Kidney tubule cell (primary cell): Measurements from ENCODE around the gene LIX1.
"Not testable (repeated sequence)": the region's sequence is repeated elsewhere in the genome, so short reads cannot be mapped to it uniquely, and the experiment has no call there.

ENCODE experiments used
- DNase-seq: peaks from one replicate; pipeline ENCODE4 v3.0.0-alpha.2; 2018; ENCODE audit warnings: low spot score

The LIX1 gene

DNA sequence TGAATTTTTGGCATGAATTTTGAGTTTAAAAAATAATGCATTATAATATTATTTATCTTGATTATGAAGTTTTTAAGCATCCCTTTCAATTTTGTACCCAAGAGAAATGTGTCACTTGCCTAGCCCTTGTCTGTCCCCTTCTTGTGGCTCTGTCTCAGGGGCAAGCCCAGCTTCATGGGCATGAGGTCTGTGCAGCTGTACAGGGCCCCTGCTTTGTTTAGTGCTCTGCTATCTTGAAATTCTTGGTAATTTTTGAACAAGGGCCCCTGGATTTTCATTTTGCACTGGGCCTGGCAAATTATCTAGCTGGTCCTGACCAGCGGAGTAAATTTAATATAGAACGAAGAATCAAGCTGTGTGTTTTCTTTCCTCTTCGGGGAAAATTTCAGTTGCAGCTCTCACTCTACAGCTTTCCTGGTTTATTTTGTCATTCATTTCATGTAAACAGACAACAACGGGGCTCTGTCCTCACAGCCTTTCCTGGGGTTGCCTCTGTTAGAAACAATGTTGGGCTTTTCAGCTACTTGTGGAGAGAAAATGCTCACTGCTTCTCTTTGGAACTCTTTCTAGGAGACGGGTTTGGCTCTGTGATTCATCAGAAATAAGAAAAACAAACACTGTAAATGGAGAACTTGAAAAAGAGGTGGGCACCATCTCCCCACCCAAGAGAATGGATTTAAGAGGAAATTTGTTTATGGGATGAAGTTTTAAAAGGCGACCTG is 41.1 kb downstream of the LIX1 start:
- no peak for DNase-seq

GRCh38 chr5:97100476-97100875 is 41.9 kb downstream of the LIX1 start:
- DNase-seq, result peak; percentile 50

DNA sequence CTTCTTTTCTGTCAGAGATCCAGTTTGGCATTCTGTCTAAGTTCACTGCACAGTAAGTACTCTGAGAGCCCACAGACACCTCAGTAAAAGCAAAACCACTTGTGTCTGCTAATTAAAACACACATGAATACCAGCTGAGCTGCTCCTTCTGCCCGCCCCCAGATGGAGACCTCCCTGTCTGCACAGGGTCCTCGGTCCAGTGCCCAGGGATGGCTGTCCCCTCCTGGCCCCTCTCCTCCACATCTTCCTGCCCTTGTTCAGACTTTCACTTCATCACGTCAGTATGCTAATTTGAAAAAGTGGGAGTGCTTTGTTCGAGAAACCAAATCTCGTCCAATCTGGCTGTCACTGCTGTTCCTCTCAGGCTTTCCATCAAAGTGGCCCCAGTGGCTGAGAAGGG is 43.5 kb downstream of the LIX1 start:
- peak; percentile 14 for DNase-seq

- no peak for DNase-seq
These were observed 44.8 kb downstream of the LIX1 start for GRCh38 chr5:97097326-97098230.

DNA sequence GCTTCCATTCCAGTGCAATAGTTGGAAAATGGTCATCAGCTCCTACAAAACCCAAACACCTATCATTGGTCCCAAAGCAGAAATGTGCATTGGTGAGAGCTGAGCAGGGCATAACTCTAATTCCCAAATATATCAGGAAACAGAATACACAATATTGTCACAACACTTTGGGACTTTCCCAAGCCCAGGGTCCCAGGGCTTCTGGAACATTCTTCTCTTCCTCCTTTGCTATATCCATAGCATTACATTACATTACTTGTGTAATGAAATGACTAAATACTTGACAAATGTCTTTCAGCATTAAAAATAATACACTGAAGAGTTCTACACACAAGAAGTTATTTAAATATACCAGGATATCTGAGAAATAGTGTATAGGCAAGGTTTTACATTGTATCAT is 45.6 kb downstream of the LIX1 start:
- DNase-seq, result no peak

DNA sequence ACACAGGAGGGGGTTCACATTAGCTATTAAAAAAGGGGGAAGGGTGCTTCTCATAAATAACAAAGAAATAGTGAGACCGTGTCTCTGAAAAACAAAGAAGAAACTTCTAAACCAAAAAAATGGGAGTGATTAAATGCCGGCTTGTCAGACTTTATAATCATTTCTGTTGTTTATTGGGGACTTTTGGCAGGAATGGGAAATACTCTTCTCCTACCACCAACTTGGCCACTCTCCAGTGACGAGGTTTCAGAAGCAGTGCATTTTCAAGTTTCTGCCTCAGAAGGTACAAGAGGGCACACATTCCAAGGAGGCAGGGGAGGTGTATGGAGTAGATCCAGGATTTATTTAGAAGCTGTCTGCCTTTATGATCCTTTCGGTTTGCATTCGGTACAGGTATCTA is 46.2 kb downstream of the LIX1 start:
- DNase-seq, result peak; percentile 39

- DNase-seq, result no peak
These were observed 47.1 kb downstream of the LIX1 start for GRCh38 chr5:97095318-97095732.

DNA sequence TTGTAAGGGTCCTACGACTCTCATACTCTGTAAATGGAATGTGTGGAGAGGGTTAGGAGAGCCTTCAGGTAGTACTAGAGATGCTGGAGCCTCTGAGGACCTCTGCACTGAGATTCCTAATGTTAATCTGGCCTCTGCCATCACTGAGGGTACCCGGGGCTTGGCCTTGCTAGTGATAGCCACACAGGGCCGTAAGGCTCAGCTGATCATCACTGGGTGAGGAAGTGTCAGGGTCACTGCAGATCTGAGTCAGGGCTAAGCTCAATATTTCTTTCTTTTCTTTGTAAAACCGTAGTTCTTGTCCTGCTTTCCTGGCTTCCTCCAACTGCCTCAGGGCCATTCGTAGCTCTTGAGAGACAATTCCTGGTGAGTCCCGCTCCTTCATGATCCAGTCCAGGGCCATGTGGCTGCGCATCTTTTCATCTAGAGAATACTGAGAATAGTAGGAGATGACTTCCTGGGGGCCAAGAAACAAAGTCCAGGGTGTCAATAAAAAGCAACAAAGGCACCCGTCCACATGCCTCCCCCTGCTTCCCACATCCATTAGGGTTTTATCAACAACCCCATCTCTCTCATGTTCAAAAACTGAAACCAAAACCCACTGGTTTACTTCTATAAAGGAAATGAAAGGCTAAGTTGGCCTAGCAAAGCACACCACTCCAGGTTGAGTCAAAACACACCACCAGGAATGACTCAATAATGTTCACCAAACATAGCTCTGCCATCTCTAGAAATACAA is 47.7 kb downstream of the LIX1 start:
- DNase-seq, result peak; percentile 24

GRCh38 chr5:97093193-97093592 is 49.2 kb downstream of the LIX1 start:
- no peak for DNase-seq

DNA sequence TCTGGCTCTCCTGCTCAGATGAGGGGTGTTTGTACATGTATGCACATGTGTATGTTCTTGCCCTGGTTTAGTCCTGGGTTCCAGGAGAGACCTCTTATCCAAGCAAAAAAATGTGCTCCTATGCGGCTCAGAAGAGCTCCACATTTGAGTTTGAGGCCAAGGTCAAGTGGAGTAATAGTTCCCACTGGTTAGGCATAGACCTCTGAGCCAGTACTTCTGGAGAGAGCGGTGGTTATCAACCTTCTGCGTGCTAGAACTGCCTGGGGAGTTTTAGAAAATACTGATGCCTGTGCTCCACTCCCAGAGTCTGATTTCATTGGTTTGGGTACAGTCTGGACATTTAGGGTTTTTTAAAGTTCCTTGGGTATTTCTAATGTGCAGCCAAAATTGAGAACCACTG is 51.5 kb downstream of the LIX1 start:
- DNase-seq, result no peak

GRCh38 chr5:97089149-97089801 is 53.1 kb downstream of the LIX1 start:
- DNase-seq, result peak; percentile 32

DNA sequence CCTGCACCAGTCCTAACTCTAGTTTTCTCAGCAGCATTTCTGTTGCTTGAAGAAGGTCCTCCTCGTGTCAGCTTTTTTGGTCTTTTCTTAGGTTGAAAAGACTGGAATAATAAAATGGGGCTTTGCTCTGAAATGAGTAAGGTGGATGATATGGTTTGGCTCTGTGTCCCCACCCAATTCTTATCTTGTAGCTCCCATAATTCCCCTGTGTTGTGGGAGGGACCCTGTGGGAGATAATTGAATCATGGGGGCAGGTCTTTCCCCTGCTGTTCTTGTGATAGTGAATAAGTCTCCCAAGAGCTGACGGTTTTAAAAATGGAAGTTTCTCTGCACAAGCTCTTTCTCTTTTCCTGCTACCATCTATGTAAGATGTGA is 53.6 kb downstream of the LIX1 start:
- DNase-seq, result no peak

DNA sequence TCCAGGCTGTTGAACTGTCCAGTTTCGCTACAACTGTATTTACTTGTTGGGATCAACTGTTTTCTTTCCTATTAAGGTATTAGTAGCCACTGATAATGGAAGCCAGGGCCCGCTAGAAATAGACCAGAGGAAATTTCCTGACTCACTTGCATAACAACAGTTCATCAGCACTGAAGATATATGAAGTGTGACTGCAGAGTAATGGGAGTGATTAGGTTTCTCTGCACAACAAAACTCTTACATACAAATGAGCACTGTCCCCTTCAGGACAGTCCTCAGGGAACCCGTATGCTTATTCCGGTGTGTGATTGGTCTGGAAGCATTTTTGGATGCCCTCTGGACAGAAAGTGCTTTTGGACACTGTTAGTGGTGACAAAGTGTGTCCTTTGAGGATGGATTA is 55.3 kb downstream of the LIX1 start:
- no peak for DNase-seq

DNA sequence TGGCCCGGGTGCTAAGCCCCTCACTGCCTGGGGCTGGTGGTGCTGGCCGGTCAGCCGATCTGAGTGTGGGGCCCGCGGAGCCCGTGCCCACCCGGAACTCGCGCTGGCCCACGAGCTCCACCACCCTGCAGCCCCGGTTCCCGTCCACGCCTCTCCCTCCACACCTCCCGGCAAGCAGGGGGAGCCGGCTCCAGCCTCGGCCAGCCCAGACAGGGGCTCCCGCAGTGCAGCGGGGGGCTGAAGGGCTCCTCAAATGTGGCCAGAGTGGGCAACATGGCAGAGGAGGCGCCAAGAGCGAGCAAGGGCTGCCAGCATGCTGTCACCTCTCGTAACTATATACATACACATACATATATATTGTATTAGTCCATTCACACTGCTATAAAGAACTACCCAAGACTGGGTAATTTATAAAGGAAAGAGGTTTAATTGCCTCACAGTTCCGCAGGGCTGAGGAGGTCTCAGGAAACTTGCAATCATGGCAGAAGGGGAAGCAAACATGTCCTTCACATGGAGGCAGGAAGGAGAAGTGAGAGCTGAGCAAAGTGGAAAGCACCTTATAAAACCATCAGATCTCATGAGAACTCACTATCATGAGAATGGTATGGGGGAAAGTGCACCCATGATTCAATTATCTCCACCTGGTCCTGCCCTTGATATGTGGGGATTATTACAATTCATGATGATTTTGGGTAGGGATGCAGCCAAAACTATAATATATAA is 56.8 kb downstream of the LIX1 start:
- DNase-seq, result no peak

DNA sequence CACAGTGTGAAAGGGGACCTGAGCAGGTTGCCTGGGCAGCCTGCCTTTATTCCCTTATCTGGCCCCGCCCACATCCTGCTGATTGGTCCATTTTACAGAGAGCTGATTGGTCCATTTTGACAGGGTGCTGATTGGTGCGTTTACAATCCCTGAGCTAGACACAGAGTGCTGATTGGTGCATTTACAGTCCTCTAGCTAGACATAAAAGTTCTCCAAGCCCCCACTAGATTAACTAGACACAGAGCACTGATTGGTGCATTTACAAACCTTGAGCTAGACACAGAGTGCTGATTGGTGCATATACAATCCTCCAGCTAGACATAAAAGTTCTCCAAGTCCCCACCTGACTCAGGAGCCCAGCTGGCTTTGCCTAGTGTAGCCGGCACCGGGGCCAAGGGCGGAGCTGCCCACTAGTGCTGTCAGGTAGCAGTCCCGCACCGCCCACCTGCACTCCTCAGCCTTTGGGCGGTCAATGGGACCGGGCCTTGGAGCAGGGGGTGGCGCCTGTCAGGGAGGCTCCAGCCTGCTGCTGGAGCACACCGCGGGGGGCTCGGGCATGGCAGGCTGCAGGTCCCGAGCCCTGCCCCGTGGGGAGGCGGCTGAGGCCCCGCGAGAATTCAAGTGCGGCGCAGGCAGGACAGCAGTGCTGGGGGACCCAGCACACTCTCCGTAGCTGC is 57.5 kb downstream of the LIX1 start:
- not testable (repeated sequence) for DNase-seq

GRCh38 chr5:97078958-97079743 is 63.3 kb downstream of the LIX1 start:
- DNase-seq, result no peak

GRCh38 chr5:97077246-97077645 is 65.2 kb downstream of the LIX1 start:
- no peak for DNase-seq

GRCh38 chr5:97076098-97076497 is 66.3 kb downstream of the LIX1 start:
- no peak for DNase-seq

- peak; percentile 85 for DNase-seq
These were observed 66.8 kb downstream of the LIX1 start for GRCh38 chr5:97075649-97076048.

GRCh38 chr5:97074859-97075489 is 67.4 kb downstream of the LIX1 start:
- no peak for DNase-seq
